Left renal cortex interstitium (tissue), 4 donors: ENCODE measurements around the gene DIRAS3. TPM values are rescaled to one million over a fixed set of nuclear protein-coding genes. Genes with fewer than 3 reads are reported as not detected.
"Not testable (repeated sequence)": the region's sequence is repeated elsewhere in the genome, so short reads cannot be mapped to it uniquely, and the experiment has no call there.

Experiments used
- DNase-seq, 4 donors: peaks; one replicate each; pipeline ENCODE4 v3.0.0-alpha.2; 2013; ENCODE audit warnings: low read depth in 4 of 4, low spot score in 2 of 4, missing footprints in 1 of 4
- polyA plus RNA-seq, 4 donors: library from polyadenylated mRNA; unstranded; fragments of 120-200 nt; gene quantifications; one replicate each; pipeline ENCODE4 v1.2.1, GENCODE V29; 2013; ENCODE audit not compliant: insufficient read length in 4 of 4

Gene DIRAS3
- polyA plus RNA-seq, result 1 to 10 TPM; 1.3 to 4.4 (median 2.3) TPM

GRCh38 chr1:68049941-68050878 is at the start of gene DIRAS3:
Gene DIRAS3, minus strand, starts transcription at chr1:68050627. Its CDS starts 3,330 bp downstream, at chr1:68047297.
- peak in 2 of 4 donors; percentile 10 to 17 for DNase-seq

DNA sequence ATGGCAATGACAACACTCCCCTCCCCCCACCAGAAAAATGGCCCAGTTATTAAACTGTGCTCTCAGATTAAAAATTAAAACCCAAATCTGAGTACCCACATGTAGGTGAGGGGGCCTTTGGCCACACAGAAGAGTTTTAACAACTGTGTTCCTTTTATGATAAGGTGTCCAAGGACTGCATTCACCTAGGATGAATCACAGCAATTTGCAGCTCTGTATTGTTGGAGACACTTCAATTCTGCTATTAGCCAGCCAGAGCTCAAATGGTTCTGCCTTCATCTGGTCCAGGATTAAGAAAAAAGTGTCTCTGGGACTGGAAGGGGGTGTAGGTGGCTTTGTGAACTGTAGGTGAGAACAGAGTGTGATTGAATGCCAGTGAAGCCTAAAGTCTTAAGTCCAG is 43.3 kb upstream of the DIRAS3 start:
- DNase-seq, result no peak

- DNase-seq, result no peak
These were observed 36.8 kb upstream of the DIRAS3 start for GRCh38 chr1:68087184-68087583.

- DNase-seq, result no peak
These were observed 35.3 kb upstream of the DIRAS3 start for GRCh38 chr1:68085752-68086151.

DNA sequence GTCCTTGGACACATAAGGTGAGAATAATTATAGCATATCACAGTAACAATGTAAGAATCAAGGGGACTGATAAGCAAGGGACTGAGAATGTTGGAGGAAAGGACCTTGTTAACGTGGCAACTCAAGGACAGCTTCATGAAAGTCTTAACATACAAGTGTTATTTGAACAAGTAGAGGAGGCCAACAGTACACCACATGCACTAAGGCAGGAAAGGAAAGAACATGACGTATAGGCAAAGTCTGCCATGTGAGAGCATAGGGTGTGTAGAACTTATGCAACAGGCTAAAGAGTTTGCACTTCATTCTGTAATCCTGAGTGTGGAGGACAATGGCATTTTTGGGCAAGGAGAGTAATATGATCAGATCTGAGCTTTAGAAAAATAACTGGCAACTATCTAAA is 33.3 kb upstream of the DIRAS3 start:
- DNase-seq, result no peak

GRCh38 chr1:68081775-68082283 is 31.4 kb upstream of the DIRAS3 start:
- no peak for DNase-seq

- DNase-seq, result no peak
These were observed 28.2 kb upstream of the DIRAS3 start for GRCh38 chr1:68078647-68079046.

GRCh38 chr1:68074472-68074871 is 24.0 kb upstream of the DIRAS3 start:
- DNase-seq, result no peak

GRCh38 chr1:68065766-68066165 is 15.3 kb upstream of the DIRAS3 start:
- no peak for DNase-seq

DNA sequence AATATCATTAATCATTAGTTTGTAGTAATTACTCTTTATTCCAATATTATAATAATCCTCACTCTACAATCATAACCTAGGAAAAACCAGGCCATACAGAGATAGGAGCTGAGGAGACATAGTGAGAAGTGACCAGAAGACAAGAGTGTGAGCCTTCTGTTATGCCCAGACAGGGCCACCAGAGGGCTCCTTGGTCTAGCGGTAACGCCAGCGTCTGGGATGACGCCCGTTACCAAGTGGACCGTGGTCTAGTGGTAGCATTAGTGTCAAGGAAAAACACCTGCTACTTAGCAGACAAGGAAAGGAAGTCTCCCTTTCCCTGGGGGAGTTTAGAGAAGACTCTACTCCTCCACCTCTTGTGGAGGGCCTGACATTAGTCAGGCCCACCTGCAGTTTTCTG is 7.6 kb upstream of the DIRAS3 start:
- DNase-seq, result not testable (repeated sequence)

GRCh38 chr1:68057564-68057963 is 7.1 kb upstream of the DIRAS3 start:
- DNase-seq, result no peak

GRCh38 chr1:68057050-68057449 is 6.6 kb upstream of the DIRAS3 start:
- DNase-seq, result no peak

GRCh38 chr1:68051475-68051874 is 1.0 kb upstream of the DIRAS3 start:
- DNase-seq, result peak in 2 of 4 donors; percentile 6 to 31

DNA sequence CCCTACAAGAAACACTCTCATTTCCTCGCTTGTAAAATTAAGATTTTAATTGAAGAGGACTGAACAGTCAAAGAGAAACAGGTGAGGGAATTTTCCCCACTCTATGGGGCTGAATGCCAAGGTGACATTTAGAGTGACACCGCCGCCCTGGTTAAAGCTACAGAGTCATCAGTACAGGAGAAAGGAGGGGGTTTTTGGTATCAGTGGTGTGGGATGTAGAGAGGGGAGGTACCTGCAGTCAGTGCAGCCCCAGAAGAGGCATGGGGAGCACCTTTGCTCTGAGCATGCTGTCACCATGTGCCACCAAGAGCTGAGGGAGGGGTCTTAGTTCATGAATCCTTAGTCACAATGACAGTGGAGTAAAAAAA is 2.8 kb downstream of the DIRAS3 start:
- no peak for DNase-seq

DNA sequence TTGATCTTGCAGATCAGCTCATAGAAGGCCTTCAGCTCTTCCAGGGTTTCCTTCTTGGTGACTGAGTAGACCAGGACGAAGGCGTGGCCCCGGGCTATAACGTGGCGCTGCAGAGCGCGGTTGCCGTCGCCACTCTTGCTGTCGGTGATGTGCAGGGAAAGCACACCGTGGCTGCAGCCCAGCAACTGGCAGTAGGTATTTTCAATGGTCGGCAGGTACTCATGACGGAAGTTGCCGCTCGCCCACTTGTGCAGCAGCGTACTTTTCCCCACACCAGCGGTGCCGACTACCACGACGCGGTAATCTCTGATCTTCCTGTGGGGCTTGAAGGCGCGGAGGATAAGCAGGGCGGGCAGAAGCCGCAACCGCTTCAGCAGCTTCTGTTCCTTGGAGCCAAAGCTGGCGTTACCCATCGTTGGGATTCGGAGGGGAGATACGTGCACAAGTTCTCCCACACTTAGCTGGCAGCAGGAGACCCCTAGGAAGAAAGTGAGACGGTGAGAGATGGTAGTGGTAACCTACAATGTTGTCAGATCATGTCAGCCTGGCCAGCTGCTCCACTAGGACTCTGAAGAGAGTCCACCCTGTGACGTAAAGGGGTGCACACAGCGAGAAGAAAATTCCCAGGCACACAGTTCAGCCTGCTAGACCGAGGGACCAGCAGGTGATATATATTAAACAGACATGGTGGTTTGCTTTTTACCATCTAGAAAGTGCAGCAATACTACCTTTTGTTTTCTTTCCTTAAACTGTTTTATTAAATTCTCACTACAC is 3.4 kb downstream of the DIRAS3 start:
- no peak for DNase-seq

DNA sequence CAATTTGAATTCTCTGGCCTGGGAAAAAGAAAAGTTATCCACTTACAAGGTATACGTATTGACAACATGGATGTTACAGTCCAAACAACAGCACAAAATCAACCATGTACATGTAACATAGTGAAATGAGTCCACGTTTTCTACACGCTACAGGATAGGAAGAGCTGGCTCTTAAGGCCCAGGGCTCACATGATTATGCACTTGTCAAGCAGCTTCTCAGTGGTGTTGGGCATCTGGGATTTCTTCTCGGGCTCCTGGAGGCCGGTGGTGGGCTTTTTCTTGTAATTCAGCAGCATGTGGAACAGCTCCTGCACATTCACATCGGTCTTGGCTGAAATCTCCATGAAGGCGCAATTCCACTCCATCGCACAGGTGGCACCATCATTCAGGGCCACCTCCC is 4.0 kb downstream of the DIRAS3 start:
- no peak for DNase-seq

DNA sequence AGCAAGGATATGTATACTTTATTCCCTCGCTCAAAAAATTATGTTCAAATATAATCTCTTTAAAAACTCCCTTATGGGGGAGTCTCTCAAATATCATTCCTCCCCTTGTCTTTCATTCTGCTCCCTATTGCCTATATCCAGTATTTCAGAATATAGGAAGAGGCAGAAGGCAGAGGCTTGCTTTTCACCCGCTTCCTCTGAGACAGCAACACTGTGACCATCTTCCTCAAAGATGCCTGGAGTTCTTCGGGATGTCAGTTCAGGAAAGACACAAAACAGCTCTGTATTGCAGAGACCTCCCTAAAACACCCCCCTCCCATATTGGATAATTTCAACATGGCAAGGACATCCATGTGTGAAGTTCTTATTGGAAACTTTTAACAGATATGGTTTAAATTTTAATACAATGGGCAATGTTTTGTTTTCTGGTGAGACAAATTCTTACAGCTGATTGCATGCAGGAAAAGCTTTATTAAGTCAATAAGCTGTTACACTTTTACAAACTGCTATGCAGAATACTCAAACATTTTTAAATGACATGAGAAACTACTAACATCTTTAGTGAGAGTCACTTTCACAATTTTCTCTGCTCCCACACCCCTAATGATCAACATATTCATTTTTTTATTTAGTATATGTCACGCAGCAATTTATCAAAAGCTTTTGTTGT is 4.8 kb downstream of the DIRAS3 start:
- DNase-seq, result no peak

DNA sequence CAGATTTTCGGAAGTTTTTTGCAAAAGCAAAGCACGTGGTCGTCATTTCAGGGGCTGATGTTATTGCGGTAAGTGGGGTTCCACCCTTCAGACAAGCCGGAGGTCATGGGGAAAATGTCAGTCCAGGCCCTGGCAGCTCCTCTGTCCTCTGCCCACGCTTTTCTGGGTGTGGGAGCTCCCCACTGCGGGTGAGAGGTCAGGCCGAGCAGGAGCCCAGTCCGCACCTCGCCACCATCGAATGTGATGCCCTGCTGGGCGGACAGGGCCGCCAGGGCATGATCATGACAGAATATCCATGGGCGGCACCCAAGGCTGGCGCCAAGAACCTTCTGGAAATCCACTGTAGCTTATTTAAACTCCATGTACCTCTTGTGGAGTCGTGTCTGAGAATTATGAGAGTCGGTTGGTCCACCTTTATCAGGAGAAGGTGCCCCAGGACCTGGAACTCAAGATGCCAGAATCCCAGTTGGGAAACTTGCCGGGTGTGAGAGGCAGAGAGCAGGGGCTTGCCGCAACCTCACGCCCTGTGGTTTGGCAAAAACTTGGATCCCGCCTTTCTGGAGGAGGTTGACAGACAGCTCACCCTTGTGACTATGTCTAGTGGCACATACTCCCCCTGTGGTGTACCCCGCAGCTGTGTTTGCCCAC is 6.9 kb downstream of the DIRAS3 start:
- DNase-seq, result no peak

GRCh38 chr1:68036946-68037345 is 13.5 kb downstream of the DIRAS3 start:
- no peak for DNase-seq

- DNase-seq, result no peak
These were observed 21.0 kb downstream of the DIRAS3 start for GRCh38 chr1:68029444-68029843.
